RKO (cell line): Measurements from ENCODE around the gene SH2D3C.

Experiments used
- DNase-seq: peaks from one replicate; pipeline ENCODE4 v3.0.0-alpha.2; 2016; ENCODE audit warnings: low spot score

SH2D3C gene

GRCh38 chr9:127741831-127742434, 36.5 kb downstream of the SH2D3C start:
- no peak for DNase-seq

- DNase-seq, result no peak
These were observed 38.7 kb downstream of the SH2D3C start for GRCh38 chr9:127739614-127740330.

GRCh38 chr9:127738666-127739065, 39.8 kb downstream of the SH2D3C start:
- DNase-seq, result no peak

GRCh38 chr9:127735530-127736185, 42.8 kb downstream of the SH2D3C start:
- DNase-seq, result no peak

- peak; percentile 99 for DNase-seq
These were observed 43.5 kb downstream of the SH2D3C start, which contains the start of gene TOR2A for GRCh38 chr9:127734747-127735529. TOR2A (minus strand) TSS chr9:127735294; CDS start chr9:127735270, 24 bp downstream.

GRCh38 chr9:127734247-127734746, 44.2 kb downstream of the SH2D3C start:
- no peak for DNase-seq

- no peak for DNase-seq
These were observed 44.9 kb downstream of the SH2D3C start for GRCh38 chr9:127733614-127734013.

- no peak for DNase-seq
These were observed 46.0 kb downstream of the SH2D3C start for GRCh38 chr9:127732444-127732843.

- DNase-seq, result no peak
These were observed 46.5 kb downstream of the SH2D3C start for GRCh38 chr9:127731938-127732337.

GRCh38 chr9:127730799-127731410, 47.6 kb downstream of the SH2D3C start:
- no peak for DNase-seq

- no peak for DNase-seq
These were observed 48.2 kb downstream of the SH2D3C start for GRCh38 chr9:127730262-127730661.

- no peak for DNase-seq
These were observed 48.8 kb downstream of the SH2D3C start for GRCh38 chr9:127729522-127730256.

GRCh38 chr9:127728808-127729207, 49.7 kb downstream of the SH2D3C start:
- DNase-seq, result no peak

- no peak for DNase-seq
These were observed 51.6 kb downstream of the SH2D3C start for GRCh38 chr9:127726871-127727270.

- DNase-seq, result no peak
These were observed 54.5 kb downstream of the SH2D3C start for GRCh38 chr9:127724012-127724411.

- DNase-seq, result no peak
These were observed 55.0 kb downstream of the SH2D3C start for GRCh38 chr9:127723444-127723843.

GRCh38 chr9:127723013-127723412, 55.5 kb downstream of the SH2D3C start:
- no peak for DNase-seq

GRCh38 chr9:127722055-127722745, 56.3 kb downstream of the SH2D3C start:
- DNase-seq, result no peak

- DNase-seq, result no peak
These were observed 57.1 kb downstream of the SH2D3C start for GRCh38 chr9:127721391-127721821.

- DNase-seq, result no peak
These were observed 57.6 kb downstream of the SH2D3C start for GRCh38 chr9:127720865-127721227.
